AG09309 (cell line): ENCODE measurements around the gene PDZD8.

ENCODE experiments used
- DNase-seq: peaks from one replicate; pipeline ENCODE4 v3.0.0-alpha.2; 2010; ENCODE audit warnings: low read depth
- H3K4me3 ChIP-seq: 2 replicates; pipeline ENCODE4 v1.5.1; 2011; ENCODE audit warnings: mild to moderate bottlenecking, low read depth, low read length, moderate library complexity; ENCODE audit not compliant: control insufficient read depth
- CTCF ChIP-seq: IDR thresholded peaks from 2 replicates; pipeline ENCODE4 v1.5.1; 2011; ENCODE audit warnings: mild to moderate bottlenecking, low read depth, low read length, inconsistent platforms; ENCODE audit not compliant: insufficient read depth, control insufficient read depth; ENCODE audit errors: missing control alignments

The PDZD8 gene

GRCh38 chr10:117409549-117410305 is 34.5 kb upstream of the PDZD8 start:
- no peak overlapping the region for H3K4me3 ChIP-seq
- TF ChIP-seq CTCF: no peak
- no peak for DNase-seq

GRCh38 chr10:117408436-117409384 is 33.5 kb upstream of the PDZD8 start:
- no peak for DNase-seq
- no peak overlapping the region for H3K4me3 ChIP-seq
- no peak for TF ChIP-seq CTCF

GRCh38 chr10:117405730-117406129 is 30.5 kb upstream of the PDZD8 start:
- no peak for TF ChIP-seq CTCF
- no peak for DNase-seq
- H3K4me3 ChIP-seq: no peak overlapping the region

- no peak for DNase-seq
- H3K4me3 ChIP-seq: no peak overlapping the region
- TF ChIP-seq CTCF: no peak
These were observed 25.1 kb upstream of the PDZD8 start for GRCh38 chr10:117400329-117400728.

GRCh38 chr10:117399341-117400196 is 24.3 kb upstream of the PDZD8 start:
- TF ChIP-seq CTCF: no peak
- DNase-seq: no peak
- H3K4me3 ChIP-seq: no peak overlapping the region

GRCh38 chr10:117398029-117398428 is 22.8 kb upstream of the PDZD8 start:
- no peak for DNase-seq
- H3K4me3 ChIP-seq: no peak overlapping the region
- TF ChIP-seq CTCF: no peak
